Mesothelial cell of epicardium (in vitro differentiated cells): ENCODE data around the gene SEMA4D. TPM values are rescaled to one million over a fixed set of nuclear protein-coding genes. Genes with fewer than 3 reads are reported as not detected.
"Not testable (repeated sequence)": the region's sequence is repeated elsewhere in the genome, so short reads cannot be mapped to it uniquely, and the experiment has no call there.

Experiments used
- DNase-seq, 2 experiments: peaks; one replicate each; pipeline ENCODE4 v3.0.0; 2021; ENCODE audit warnings: low spot score in 2 of 2; ENCODE audit not compliant: unreplicated experiment in 2 of 2
- H3K27ac Mint-ChIP-seq: 2 replicates; pipeline ENCODE4 v1.8.0; 2021; ENCODE audit warnings: mixed read lengths
- H3K27me3 Mint-ChIP-seq: 2 replicates; pipeline ENCODE4 v1.8.0; 2021; ENCODE audit warnings: low read depth, mixed read lengths
- H3K36me3 Mint-ChIP-seq: 2 replicates; pipeline ENCODE4 v1.8.0; 2021; ENCODE audit warnings: mixed read lengths
- H3K4me1 Mint-ChIP-seq: 2 replicates; pipeline ENCODE4 v1.8.0; 2021; ENCODE audit warnings: mixed read lengths
- H3K4me3 Mint-ChIP-seq: 2 replicates; pipeline ENCODE4 v1.8.0; 2021; ENCODE audit warnings: mild to moderate bottlenecking, moderate library complexity, mixed read lengths
- H3K9me3 Mint-ChIP-seq: 2 replicates; pipeline ENCODE4 v1.8.0; 2021; ENCODE audit warnings: mixed read lengths
- CTCF ChIP-seq: fragments of 200-600 bp; sonication (generic); IDR thresholded peaks from one replicate; pipeline ENCODE4 v1.5.0; 2021; ENCODE audit warnings: antibody characterized with exemption; ENCODE audit not compliant: unreplicated experiment
- total RNA-seq: library from RNA; stranded (reverse); gene quantifications from 3 replicates; pipeline ENCODE4 v1.2.1, GENCODE V29; 2021

Gene SEMA4D
- total RNA-seq, 1 donor from 2014 or later, result 44.7 TPM

- no peak for TF ChIP-seq CTCF
- no peak overlapping the region for H3K27ac Mint-ChIP-seq
- no peaks in the 10 kb centered on the region for H3K9me3 Mint-ChIP-seq
- peaks cover 10% of the 10 kb centered on the region for H3K36me3 Mint-ChIP-seq
- no peak overlapping the region for H3K4me3 Mint-ChIP-seq
- no peaks in the 10 kb centered on the region for H3K27me3 Mint-ChIP-seq
- DNase-seq, result no peak
- peaks cover 16% of the 10 kb centered on the region for H3K4me1 Mint-ChIP-seq
Measured at GRCh38 chr9:89474939-89475338, 23.0 kb downstream of the SEMA4D start.

GRCh38 chr9:89473762-89474469 is 24.0 kb downstream of the SEMA4D start:
- Mint-ChIP-seq H3K4me3 (no peak overlapping the region), H3K36me3 (peaks cover 2% of the 10 kb centered on the region), H3K9me3 (no peaks in the 10 kb centered on the region), H3K27ac (no peak overlapping the region), H3K4me1 (peaks cover 16% of the 10 kb centered on the region), H3K27me3 (no peaks in the 10 kb centered on the region)
- TF ChIP-seq CTCF, result no peak
- no peak for DNase-seq

- not testable (repeated sequence) for H3K36me3 Mint-ChIP-seq, H3K27ac Mint-ChIP-seq, H3K4me1 Mint-ChIP-seq, H3K4me3 Mint-ChIP-seq, H3K9me3 Mint-ChIP-seq, H3K27me3 Mint-ChIP-seq, DNase-seq
Measured at GRCh38 chr9:89471796-89472320, 26.1 kb downstream of the SEMA4D start.

GRCh38 chr9:89471390-89471789 is 26.5 kb downstream of the SEMA4D start:
- Mint-ChIP-seq H3K27me3 (no peaks in the 10 kb centered on the region), H3K4me1 (no peaks in the 10 kb centered on the region), H3K36me3 (no peaks in the 10 kb centered on the region), H3K9me3 (no peaks in the 10 kb centered on the region), H3K4me3 (no peak overlapping the region), H3K27ac (no peak overlapping the region)
- TF ChIP-seq CTCF, result no peak
- no peak for DNase-seq

- no peak for TF ChIP-seq CTCF
- Mint-ChIP-seq H3K36me3 (no peaks in the 10 kb centered on the region), H3K4me1 (no peaks in the 10 kb centered on the region), H3K27ac (no peak overlapping the region), H3K27me3 (no peaks in the 10 kb centered on the region), H3K4me3 (no peak overlapping the region), H3K9me3 (no peaks in the 10 kb centered on the region)
- DNase-seq, result no peak
Measured at GRCh38 chr9:89470224-89470839, 27.6 kb downstream of the SEMA4D start.

GRCh38 chr9:89469003-89469402 is 28.9 kb downstream of the SEMA4D start:
- Mint-ChIP-seq H3K4me1 (no peaks in the 10 kb centered on the region), H3K9me3 (no peaks in the 10 kb centered on the region), H3K4me3 (no peak overlapping the region), H3K27ac (no peak overlapping the region), H3K36me3 (no peaks in the 10 kb centered on the region), H3K27me3 (no peaks in the 10 kb centered on the region)
- TF ChIP-seq CTCF, result no peak
- no peak for DNase-seq
